CD4-positive, alpha-beta T cell treated with Interleukin-15 for 1 hour (primary cell): ENCODE results near the gene EXOC6B.

ENCODE experiments used
- DNase-seq: peaks from one replicate; pipeline ENCODE4 v3.0.0-alpha.2; 2020

The EXOC6B gene

DNA sequence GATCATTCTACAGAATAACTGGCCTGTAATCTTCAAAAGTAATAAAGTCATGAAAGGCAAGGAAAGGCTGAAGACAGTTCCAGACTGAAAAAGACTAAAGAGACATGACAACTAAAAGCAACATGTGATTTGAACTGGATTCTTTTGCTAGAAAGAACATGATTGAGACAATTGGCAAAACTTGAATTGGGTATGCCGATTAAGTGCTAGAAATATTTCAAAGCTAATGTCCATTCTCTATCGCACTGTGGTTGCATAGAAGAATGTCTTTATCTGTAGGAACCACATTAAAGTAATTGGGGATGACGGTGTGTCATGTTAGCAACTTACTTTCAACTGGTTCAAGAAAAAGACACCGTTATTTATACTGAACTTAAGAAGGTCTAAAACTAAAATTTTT, 98.5 kb downstream of the EXOC6B start:
- DNase-seq: no peak

DNA sequence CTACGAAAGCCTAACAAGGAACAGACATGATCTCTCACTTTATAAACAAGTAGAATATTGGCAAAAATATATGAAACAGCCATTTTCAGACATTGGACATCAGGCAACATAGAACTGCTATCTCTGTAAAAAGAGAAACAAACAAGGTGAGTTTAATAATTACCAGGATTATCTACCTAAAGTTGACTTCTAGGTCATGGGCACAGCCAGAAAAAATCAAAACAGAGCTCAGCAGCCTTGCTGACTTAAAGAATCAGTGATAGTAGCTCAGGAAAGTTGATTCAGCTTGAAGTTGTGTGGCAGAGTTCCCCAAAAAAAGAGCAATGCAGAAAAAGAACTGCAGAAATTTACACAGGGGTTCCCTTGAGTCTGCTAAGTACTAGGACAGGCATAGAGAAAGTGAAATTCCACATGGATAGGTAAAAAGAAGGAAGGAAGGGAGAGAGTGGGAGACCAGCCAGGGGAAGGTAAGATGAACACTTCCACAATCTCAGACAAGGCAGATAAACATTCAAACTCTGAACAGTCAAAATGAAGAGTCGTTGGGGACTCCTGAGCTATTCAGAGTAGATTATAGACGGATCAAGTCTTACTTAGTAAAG, 102.0 kb downstream of the EXOC6B start:
- DNase-seq: no peak

DNA sequence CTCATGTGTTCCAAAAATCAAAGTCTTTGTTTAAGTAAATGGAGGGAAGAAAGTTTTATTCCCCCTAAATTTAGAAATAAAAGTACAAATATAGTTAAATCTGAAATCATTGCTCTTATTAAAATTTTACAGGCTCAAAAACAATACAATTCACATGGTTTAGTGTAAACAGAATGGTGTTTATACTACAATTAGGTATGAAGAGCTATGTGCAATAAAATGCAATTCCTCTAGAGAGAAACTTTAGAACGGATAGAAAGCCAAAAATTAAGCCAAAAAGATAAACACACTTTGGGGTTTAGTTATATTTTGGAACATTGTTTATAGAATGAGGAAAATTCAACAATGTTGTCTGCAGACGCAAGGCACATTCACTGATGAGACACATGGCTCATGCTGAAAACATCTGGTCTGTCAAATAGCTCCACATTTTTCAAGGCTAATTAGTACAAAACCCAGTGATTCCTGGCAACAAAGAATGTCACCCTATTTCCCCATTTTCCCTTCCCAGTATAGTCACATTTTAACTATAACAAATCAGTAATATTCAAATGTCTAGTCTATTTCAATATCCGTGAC, 103.3 kb downstream of the EXOC6B start:
- DNase-seq: no peak

DNA sequence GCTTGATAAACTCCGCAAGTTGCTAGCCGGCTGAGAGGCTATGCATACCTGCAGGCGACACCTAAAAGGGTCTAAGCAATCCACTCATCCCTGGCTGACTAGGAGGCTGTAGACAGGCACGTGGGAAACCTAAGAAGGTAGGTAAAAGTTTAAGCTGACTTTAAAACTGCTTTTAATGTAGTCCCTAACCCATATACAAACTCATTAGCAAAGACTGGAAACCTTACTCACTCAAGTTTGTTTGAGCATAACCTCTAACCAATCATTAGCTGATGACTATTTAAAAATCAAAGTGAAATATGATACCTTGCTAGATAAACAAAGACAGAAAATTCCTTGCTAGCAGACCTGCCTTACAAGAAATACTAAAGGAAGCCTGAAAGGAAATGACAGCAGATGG, 106.4 kb downstream of the EXOC6B start:
- no peak for DNase-seq

DNA sequence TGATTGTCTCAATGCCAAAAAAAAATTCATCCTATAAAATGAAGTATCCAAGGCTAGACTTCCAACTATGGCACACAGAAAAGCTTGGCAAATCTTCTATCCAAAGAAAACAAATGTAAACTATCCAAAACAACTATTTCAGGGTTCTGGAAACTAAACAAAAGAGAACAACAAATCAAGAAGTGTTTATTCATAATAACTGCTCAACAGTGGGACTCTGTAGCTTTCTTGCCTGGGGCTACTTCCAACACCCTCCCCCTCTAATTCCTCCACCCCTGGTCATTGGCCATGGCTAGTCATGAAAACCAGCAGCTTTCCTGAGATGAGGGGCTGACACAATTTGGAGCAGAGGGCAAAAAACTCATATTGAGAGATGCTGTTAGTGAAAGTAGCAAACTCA, 107.0 kb downstream of the EXOC6B start:
- no peak for DNase-seq

DNA sequence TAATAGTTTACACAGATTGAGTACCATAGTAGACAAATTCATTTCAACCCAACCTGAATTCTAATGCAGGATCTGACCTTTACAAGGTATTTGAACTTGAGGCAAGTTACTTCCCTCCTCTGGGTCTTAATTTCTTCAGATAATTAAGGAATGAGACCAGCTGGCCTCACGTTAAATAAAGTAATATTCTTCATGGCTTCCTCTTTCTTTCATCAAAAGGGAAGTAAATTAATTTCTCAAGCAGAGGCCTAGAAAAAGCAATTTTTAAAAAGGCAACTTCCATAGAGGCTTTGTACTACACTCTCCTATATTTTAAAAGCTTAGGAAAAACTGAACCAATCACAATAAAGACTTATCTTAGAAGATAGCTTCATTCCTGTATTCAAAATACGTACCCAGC, 109.2 kb downstream of the EXOC6B start:
- DNase-seq: no peak

DNA sequence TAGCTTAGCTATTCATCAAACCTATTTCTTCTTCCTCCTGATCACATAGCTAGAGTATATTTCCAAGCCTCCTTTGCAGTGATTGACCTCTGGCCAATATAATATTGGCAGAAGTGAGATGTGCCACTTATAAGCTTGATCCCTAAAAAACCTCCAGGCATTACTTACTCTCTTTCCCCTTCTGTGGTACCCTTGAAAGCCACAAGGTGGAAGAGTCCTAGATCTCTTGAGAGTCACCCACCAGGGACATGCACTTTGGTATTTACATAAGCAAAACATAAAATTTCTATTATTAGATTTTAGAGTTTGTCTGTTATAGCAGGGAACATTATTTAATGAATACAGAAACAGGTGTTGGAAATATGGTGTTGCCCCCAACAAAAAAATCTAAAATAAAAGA, 112.0 kb downstream of the EXOC6B start:
- no peak for DNase-seq

DNA sequence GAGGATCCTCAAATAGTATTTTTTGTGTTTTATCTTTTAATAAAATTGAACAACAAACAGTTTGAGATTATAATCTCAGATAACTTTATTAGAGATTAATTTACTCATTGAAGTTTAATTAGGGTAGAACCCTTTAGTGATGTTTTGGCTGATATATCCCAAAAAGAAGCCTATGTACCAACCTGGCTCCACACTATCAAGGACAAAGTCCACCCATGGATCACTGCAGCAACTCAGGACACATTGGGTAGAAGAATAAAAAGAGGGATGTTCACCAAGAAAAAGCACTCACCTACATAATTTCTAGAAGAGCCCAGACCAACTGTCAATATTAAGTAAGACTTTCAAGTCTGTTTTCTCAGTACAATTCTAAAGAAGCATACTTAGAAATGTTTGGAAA, 112.9 kb downstream of the EXOC6B start:
- DNase-seq: no peak

DNA sequence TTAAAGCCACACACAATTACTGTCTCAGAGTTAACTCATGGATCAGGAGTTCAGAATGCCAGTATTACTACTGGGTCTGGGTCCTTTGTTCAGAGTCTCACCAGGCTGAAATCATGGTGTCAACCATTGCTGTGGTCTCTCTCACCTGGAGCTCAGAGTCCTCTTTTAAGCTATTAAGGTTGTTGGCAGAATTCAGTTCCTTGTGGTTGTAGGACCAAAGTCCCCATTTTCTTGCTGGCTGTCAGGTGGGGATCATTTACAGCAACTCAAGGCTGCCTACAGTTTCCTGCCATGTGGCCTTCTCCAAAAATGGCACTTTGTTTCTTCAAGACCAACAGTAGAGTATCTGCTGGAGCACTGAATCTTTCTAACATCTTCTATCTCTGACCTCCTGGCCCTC, 113.5 kb downstream of the EXOC6B start:
- no peak for DNase-seq

DNA sequence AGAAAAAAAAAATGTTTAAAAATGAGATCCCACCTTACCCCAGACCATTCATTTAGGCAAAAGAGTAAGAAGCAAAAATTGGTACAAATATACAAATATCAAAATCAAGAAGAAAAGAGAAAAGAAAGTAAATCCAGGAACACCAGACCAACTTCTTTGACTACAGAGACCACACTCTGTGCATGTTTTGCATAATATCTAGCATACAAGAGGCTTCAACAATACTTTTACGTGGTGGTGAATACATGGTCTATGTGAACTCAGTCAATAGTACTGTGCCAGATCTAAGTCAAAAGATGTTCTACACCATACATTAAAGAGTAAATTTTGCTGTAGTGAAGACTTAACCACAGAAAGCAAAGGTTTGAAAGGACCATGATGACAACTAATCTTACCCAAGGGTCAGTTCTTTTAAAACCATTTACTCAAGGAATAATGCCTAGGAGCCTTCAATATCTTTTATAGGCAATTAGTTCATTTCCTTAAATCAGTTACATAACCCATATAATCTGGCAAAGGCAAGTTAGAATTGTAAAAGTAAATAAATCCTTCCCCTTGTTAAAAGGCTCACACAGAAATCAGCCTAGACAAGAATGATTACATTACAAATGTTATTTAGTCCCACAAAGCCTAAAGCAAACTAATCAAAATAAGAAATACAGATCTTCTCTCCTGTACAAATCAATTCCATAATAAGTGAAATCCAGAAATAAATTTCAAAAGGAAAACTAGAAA, 115.2 kb downstream of the EXOC6B start:
- no peak for DNase-seq

DNA sequence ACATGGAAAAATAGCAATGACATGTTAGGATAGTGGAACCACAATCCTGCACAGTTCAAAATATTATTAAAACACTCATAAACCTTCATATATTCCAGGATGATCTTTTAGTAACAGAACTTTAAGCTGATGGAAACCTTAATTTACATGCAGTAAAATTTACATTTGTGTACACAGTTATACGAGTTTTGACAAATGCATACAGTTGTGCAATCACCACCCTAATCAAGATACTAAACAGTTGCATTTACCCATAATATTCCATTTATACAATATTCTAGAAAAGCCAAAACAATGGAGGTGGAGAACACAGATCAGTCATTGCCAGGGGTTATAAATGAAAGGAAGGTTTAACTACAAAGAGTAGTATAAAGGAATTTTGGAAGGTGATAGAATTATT, 117.6 kb downstream of the EXOC6B start:
- DNase-seq: no peak

DNA sequence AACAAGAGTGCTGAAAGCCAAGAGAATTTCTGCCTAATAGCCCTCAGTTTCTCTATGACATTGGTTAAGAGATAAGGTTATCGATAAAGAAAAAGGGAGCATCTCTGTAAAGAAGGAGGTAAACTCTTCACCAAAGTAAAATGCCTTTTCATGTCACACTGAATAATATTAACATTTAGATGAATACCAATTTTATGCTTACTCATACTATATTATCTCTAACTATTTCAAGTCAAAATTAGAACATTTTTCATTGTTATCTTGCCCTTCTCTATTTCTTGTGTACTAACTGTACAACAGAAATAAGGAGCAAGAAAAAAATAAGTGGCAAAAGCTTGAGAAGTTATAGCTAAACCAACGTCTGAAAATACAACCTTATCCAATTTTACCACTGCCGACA, 127.5 kb downstream of the EXOC6B start:
- DNase-seq: no peak

DNA sequence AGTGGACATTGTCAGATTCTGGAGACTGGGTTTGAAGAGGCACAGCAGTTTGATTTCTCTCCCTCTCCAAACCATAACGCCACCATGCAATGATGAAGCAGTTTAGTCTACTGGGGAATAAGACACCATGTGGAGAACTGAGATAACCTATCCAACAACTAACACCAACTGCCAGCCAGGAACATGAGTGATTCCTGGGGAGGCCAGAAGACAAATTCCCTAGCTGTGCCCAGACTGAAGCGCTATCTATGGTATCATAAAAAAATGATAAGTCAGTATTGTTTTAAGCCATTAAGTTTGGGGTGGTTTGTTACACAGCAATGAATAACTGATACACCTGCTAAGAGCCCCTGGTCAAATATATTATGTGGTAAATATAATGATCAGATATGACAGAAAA, 129.3 kb downstream of the EXOC6B start:
- no peak for DNase-seq

DNA sequence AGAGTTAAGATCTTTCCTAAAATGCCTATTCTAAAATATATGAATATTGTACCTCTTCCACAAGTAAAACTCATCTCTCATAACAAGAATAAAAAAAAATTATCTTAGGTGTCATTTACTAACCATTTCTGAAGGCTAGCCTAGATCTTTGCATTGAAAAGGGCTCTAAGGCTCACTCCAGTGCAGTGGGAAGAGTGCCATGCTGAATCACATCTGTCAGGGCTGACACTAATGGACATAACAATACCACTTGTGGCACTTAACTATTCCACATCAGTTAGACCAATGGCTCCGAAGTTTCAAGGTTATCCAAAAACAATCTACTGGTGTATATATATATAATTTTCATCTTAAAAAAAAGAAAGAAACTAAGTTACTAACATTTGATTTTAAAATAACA, 130.2 kb downstream of the EXOC6B start:
- DNase-seq: no peak

DNA sequence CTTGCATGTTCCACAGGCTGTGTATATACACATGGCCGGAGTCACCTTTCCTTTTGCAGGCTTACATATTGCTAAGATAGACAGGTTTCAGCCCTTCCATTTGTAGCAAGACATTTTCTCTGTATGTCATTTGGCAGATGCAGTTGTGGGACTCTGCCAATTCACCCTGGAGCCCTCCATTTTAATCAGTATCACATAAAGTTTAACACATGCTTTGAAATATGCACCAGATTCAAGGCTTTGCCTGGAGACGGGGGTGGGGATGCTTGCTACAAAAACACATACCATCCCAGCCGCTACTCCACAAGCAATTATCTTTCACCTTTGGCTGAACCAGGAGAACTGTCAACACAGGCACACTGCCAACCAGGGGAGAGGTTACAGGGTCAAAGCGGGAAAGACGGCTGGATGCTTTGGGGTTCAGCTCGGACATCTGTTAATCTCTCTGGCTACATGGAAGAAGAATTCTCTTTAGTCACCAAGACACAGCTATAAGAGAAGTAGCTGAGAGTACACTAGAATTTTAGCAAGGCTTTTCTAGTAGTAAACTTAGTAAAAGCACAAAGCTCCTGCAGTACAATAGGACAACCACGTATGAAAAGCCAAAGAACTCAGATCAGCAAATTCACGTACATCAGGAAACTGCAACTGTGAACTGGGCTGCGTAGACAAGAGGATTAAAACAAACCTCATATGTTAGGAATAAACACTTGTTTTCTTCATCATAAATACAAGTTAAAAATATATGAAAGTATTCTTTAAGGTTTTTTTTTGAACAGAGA, 130.9 kb downstream of the EXOC6B start:
- no peak for DNase-seq

DNA sequence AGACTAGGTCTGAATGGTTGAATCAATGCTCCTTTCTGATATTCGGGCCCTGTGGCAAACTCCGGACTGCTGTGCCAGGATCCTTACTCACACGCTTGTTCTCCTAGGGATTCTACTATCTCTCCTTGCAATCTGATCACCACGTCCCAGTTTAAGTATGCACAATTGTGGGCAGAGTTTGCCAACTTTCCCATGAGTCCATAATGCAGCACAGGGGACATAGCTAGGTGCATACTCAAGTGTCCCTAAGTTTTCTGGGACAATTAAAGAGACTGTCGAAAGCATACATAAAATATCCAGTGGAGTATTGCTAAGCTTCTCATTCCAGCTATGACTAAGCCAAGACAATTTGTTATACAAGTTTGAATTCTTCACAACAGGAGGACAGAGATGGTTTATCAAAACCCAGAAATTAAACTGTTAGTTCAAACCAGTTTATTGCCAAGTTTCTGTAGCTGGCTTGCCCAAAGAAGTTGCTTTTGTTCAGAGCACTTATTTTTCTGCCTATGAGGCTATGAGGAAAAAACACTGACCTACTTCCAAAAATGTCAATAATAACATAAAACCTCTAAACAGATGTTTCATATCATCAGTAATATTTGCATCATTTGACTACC, 136.1 kb downstream of the EXOC6B start:
- no peak for DNase-seq

DNA sequence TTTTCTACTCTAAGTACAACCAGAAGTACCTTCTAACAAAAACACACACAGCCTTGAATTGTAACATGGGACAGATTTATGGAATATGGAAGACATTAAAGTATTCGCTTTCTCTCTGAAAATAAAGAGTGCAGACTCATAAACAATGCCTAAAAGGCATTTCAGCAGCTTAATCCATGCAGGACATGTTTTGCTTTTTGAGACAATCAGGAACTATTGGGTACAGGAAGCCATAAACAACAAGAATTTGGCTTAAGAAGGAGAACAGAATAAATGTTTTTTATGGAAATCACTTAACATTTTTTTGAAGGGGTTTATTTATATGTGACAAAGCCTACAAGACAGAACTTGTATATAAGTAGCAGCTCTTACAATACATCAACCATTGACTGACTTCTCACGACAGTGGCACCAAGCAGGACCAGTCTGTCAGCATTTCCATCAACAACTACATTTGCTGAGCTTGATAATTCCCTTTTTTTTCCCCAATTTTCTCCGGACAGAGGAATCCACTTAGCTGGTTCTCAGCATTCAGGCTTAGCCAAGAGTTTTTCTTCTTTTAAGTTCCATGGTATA, 140.1 kb downstream of the EXOC6B start:
- no peak for DNase-seq

DNA sequence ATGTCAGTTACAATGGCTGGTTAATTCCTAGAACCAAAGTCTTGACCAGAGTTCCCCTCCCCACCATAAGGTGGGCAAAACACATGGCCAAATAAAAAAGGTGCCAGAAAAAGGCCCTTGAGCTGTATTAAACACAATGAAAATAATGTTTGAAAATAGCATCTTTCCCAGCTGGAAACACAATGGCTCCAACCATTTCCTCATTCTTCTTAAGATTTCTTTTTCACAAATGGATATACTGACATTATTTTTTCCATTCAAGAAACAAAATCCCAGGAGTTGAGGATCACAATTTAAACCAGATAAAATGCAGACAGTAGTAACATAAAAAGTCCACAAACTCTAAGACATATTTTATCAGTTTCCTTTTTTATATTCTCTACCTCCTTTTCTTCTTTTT, 143.8 kb downstream of the EXOC6B start:
- no peak for DNase-seq

DNA sequence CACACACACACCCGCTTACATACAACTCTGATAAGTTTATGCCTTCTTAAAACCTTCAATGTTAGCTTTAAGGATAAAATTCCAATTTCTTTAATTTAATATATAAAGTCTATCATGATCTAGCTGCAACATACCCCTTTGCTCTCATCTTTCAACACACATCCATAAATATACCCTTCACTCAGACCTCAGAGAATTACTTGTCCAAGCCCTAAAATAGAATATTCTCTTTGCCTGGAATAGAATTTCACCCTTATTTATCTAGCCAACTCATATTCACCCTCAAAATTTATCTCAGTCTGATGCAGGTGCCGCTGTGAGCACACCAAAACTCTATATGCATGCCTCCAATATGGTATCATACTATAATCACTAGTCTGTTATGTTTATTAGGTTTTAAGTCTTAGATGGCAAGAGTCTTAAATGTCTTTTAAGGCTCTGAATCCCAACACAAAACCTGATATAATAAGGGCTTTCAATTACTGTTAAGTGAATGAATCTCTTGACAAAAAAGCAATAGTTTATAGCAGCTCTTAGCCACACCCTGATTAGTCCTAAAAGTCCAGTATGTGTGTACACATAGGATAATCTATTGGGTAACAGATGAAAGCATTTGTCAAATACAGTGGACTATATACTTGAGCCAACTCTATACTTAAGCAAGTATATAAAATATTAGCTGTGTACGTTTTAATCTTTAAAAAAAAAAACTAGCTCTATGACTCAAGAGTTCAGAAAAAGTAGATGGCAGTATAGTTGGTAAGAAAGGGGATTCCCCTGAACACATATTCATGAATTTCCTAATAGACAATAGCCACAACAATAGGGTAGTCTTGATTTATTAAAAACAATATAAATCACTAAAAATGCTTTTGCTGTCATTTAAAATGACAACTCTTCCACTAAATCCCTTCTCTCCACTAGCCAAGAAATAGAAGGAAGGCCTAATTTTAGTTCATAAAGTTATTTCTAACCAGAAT, 144.5 kb downstream of the EXOC6B start:
- no peak for DNase-seq

DNA sequence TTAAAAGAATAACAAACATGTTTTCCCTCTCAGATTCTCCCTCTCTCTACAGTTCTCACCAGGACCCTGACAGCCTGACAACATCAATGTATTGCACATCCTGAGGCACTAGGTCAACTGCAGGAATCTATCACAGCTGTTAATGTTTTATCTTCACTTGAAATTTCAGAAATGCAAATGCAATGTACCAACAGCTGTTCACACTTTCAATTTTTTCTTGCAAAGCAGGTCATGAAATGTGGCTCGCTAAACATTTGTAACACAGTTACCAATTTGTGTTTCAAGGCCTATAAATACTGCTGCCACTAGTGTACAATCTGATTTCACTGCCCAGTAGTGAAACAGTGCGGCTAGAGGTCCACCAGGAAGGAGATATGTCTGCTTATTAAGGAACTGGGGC, 147.8 kb downstream of the EXOC6B start:
- no peak for DNase-seq

DNA sequence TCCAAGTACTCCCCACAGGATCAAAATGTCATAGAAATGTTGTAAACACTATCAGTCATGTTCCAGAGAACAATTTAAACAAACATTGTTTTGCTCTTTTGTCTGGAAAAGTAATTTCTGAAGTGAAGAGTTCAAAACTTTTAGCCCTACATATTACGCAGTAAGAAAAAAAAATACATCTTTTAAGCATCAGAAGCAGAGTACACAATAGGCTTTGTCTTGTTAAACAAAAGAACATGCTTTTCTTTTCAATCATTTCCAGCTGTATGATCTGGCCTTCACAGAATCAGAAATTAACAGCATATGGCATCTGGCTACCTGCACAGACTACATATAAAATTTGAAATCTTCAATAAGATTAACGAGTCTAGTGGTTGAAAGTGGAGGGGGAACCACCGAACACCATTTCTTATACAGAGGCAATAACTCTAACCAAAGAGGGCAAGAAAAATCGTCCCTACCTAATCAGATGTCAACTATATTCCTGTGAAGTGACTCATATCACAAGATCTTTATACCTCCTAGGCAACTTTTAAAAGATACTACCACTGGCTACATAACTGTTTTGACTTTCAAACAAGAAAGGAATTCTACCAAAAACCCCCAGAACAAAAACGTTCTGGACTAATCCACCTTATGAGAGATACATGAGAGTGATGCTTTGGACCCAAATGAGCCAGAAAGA, 149.3 kb downstream of the EXOC6B start:
- no peak for DNase-seq
